OCI-LY3 (cell line): ENCODE data around the gene FGB.
"Not testable (repeated sequence)": the region's sequence is repeated elsewhere in the genome, so short reads cannot be mapped to it uniquely, and the experiment has no call there.

ENCODE experiments used
- EZH2phosphoT487 ChIP-seq: fragments of 200-600 bp; shearing (Covaris generic); IDR thresholded peaks from 2 replicates; pipeline ENCODE4 v1.6.1; 2018; ENCODE audit warnings: antibody characterized with exemption, mixed run types, low read depth
- TF ChIP-seq, protein P1 (sequence below): fragments of 200-600, 300-600 bp; sonication (generic); IDR thresholded peaks from 2 replicates; pipeline ENCODE4 v1.5.1; 2014; ENCODE audit warnings: antibody characterized with exemption, low read length, low read depth

DNA sequence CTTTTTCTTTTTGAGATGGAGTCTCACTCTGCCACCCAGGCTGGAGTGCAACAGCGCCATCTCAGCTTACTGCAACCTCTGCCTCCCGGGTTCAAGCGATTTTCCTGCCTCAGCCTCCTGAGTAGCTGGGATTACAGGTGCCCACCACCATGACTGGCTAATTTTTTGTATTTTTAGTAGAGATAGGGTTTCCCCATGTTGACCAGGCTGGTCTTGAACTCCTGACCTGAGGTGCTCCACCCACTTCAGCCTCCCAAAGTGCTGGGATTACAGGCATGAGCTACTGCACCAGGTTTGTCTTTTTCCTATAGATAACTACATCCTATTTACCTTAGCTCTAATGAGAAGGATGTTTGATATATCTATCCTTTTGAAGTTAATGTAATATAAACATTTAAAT lies 31.5 kb downstream of the FGB start:
- TF ChIP-seq, protein P1, sequence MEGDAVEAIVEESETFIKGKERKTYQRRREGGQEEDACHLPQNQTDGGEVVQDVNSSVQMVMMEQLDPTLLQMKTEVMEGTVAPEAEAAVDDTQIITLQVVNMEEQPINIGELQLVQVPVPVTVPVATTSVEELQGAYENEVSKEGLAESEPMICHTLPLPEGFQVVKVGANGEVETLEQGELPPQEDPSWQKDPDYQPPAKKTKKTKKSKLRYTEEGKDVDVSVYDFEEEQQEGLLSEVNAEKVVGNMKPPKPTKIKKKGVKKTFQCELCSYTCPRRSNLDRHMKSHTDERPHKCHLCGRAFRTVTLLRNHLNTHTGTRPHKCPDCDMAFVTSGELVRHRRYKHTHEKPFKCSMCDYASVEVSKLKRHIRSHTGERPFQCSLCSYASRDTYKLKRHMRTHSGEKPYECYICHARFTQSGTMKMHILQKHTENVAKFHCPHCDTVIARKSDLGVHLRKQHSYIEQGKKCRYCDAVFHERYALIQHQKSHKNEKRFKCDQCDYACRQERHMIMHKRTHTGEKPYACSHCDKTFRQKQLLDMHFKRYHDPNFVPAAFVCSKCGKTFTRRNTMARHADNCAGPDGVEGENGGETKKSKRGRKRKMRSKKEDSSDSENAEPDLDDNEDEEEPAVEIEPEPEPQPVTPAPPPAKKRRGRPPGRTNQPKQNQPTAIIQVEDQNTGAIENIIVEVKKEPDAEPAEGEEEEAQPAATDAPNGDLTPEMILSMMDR, result not testable (repeated sequence)
- not testable (repeated sequence) for TF ChIP-seq EZH2phosphoT487
